ENCODE data around the gene PHTF2.

DNA sequence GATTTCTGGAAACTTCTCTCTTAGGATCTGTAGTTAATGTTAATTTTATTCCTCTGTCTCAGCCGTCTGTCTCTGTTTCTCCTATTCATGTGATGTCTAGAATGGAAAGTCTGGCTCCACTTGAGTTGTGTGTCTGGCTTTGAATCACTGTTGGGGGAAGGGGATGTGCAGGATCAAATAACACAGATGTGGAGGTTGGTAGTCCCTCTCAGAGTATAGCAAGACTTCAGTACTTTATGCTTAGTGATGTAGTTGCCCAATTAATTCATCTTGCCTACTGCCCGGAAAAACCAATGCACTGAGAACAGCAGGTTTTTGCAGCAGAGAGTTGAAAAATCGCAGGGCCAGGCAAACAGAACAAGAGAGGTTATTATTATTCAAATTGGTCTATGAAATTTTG lies 79.2 kb downstream of the PHTF2 start:
- TF ChIP-seq, protein P1, sequence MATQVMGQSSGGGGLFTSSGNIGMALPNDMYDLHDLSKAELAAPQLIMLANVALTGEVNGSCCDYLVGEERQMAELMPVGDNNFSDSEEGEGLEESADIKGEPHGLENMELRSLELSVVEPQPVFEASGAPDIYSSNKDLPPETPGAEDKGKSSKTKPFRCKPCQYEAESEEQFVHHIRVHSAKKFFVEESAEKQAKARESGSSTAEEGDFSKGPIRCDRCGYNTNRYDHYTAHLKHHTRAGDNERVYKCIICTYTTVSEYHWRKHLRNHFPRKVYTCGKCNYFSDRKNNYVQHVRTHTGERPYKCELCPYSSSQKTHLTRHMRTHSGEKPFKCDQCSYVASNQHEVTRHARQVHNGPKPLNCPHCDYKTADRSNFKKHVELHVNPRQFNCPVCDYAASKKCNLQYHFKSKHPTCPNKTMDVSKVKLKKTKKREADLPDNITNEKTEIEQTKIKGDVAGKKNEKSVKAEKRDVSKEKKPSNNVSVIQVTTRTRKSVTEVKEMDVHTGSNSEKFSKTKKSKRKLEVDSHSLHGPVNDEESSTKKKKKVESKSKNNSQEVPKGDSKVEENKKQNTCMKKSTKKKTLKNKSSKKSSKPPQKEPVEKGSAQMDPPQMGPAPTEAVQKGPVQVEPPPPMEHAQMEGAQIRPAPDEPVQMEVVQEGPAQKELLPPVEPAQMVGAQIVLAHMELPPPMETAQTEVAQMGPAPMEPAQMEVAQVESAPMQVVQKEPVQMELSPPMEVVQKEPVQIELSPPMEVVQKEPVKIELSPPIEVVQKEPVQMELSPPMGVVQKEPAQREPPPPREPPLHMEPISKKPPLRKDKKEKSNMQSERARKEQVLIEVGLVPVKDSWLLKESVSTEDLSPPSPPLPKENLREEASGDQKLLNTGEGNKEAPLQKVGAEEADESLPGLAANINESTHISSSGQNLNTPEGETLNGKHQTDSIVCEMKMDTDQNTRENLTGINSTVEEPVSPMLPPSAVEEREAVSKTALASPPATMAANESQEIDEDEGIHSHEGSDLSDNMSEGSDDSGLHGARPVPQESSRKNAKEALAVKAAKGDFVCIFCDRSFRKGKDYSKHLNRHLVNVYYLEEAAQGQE (IDR thresholded peaks at IDR 0.05; ENCODE audit: insufficient replicate concordance, low read depth): no peak
- TF ChIP-seq, protein P2, sequence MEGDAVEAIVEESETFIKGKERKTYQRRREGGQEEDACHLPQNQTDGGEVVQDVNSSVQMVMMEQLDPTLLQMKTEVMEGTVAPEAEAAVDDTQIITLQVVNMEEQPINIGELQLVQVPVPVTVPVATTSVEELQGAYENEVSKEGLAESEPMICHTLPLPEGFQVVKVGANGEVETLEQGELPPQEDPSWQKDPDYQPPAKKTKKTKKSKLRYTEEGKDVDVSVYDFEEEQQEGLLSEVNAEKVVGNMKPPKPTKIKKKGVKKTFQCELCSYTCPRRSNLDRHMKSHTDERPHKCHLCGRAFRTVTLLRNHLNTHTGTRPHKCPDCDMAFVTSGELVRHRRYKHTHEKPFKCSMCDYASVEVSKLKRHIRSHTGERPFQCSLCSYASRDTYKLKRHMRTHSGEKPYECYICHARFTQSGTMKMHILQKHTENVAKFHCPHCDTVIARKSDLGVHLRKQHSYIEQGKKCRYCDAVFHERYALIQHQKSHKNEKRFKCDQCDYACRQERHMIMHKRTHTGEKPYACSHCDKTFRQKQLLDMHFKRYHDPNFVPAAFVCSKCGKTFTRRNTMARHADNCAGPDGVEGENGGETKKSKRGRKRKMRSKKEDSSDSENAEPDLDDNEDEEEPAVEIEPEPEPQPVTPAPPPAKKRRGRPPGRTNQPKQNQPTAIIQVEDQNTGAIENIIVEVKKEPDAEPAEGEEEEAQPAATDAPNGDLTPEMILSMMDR (IDR thresholded peaks at IDR 0.05; ENCODE audit: insufficient read depth, low read length): no peak
